ENCODE measurements around the gene ZFX.
A peak's percentile ranks its signal among the peaks of the same experiment; 100 is the strongest.

ZFX gene

GRCh38 chrX:24245202-24245601 is 95.7 kb downstream of the ZFX start:
- intact Hi-C loops (cut with micrococcal nuclease) = no loop called here
- H3K9me3 Mint-ChIP-seq = no peaks in the 10 kb centered on the region
- H3K27me3 Mint-ChIP-seq = peaks cover 1% of the 10 kb centered on the region
- H3K36me3 Mint-ChIP-seq (ENCODE audit: low read depth) = no peaks in the 10 kb centered on the region
- no peak overlapping the region for H3K27ac Mint-ChIP-seq
- peaks cover 15% of the 10 kb centered on the region for H3K4me1 Mint-ChIP-seq (ENCODE audit: low read depth)
- no peak overlapping the region for H3K4me3 Mint-ChIP-seq

- H3K27me3 Mint-ChIP-seq = peaks cover 1% of the 10 kb centered on the region
- no peak overlapping the region for H3K4me3 Mint-ChIP-seq
- intact Hi-C loops (cut with micrococcal nuclease) = no loop called here
- H3K27ac Mint-ChIP-seq = no peak overlapping the region
- H3K36me3 Mint-ChIP-seq (ENCODE audit: low read depth) = no peaks in the 10 kb centered on the region
- H3K9me3 Mint-ChIP-seq = no peaks in the 10 kb centered on the region
- H3K4me1 Mint-ChIP-seq (ENCODE audit: low read depth) = peaks cover 15% of the 10 kb centered on the region
Observed at GRCh38 chrX:24248042-24248441, 98.5 kb downstream of the ZFX start.

GRCh38 chrX:24253030-24253429 is 103.5 kb downstream of the ZFX start:
- intact Hi-C loops (cut with micrococcal nuclease) = no loop called here
- H3K27me3 Mint-ChIP-seq = no peaks in the 10 kb centered on the region
- peaks cover 6% of the 10 kb centered on the region for H3K4me1 Mint-ChIP-seq (ENCODE audit: low read depth)
- H3K27ac Mint-ChIP-seq = no peak overlapping the region
- H3K9me3 Mint-ChIP-seq = no peaks in the 10 kb centered on the region
- H3K36me3 Mint-ChIP-seq (ENCODE audit: low read depth) = no peaks in the 10 kb centered on the region
- H3K4me3 Mint-ChIP-seq = no peak overlapping the region

GRCh38 chrX:24253469-24253868 is 103.9 kb downstream of the ZFX start:
- intact Hi-C loops (cut with micrococcal nuclease) = no loop called here
- H3K4me3 Mint-ChIP-seq = no peak overlapping the region
- H3K4me1 Mint-ChIP-seq (ENCODE audit: low read depth) = peaks cover 6% of the 10 kb centered on the region
- no peaks in the 10 kb centered on the region for H3K36me3 Mint-ChIP-seq (ENCODE audit: low read depth)
- no peak overlapping the region for H3K27ac Mint-ChIP-seq
- H3K9me3 Mint-ChIP-seq = no peaks in the 10 kb centered on the region
- no peaks in the 10 kb centered on the region for H3K27me3 Mint-ChIP-seq

GRCh38 chrX:24257011-24257410 is 107.5 kb downstream of the ZFX start:
- Mint-ChIP-seq H3K9me3 (no peaks in the 10 kb centered on the region), H3K4me1 (ENCODE audit: low read depth) (peaks cover 10% of the 10 kb centered on the region), H3K27me3 (no peaks in the 10 kb centered on the region), H3K4me3 (no peak overlapping the region), H3K27ac (no peak overlapping the region), H3K36me3 (ENCODE audit: low read depth) (no peaks in the 10 kb centered on the region)
- intact Hi-C loops (cut with micrococcal nuclease) = loop anchor here (5.0 kb wide), 1 partner anchor 135 kb away; no protein-coding TSS in a partner anchor

GRCh38 chrX:24259544-24260240 is 110.2 kb downstream of the ZFX start:
- H3K27ac Mint-ChIP-seq = no peak overlapping the region
- H3K36me3 Mint-ChIP-seq (ENCODE audit: low read depth) = no peaks in the 10 kb centered on the region
- no peak overlapping the region for H3K4me3 Mint-ChIP-seq
- peaks cover 4% of the 10 kb centered on the region for H3K27me3 Mint-ChIP-seq
- no peaks in the 10 kb centered on the region for H3K9me3 Mint-ChIP-seq
- intact Hi-C loops (cut with micrococcal nuclease) = loop anchor here (5.0 to 10.0 kb wide), 2 partner anchors 115 to 133 kb away; no protein-coding TSS in a partner anchor
- peaks cover 16% of the 10 kb centered on the region for H3K4me1 Mint-ChIP-seq (ENCODE audit: low read depth)

GRCh38 chrX:24260842-24261550 is 111.5 kb downstream of the ZFX start:
- Mint-ChIP-seq H3K4me3 (peak overlapping the region; percentile 50), H3K9me3 (no peaks in the 10 kb centered on the region), H3K36me3 (ENCODE audit: low read depth) (no peaks in the 10 kb centered on the region), H3K27me3 (peaks cover 4% of the 10 kb centered on the region), H3K4me1 (ENCODE audit: low read depth) (peaks cover 16% of the 10 kb centered on the region), H3K27ac (peak overlapping the region; percentile 86)
- intact Hi-C loops (cut with micrococcal nuclease) = loop anchor here (10.0 kb wide), 1 partner anchor 114 kb away; no protein-coding TSS in a partner anchor

GRCh38 chrX:24262309-24262708 is 112.8 kb downstream of the ZFX start:
- H3K9me3 Mint-ChIP-seq = no peaks in the 10 kb centered on the region
- peak overlapping the region; percentile 39 for H3K27ac Mint-ChIP-seq
- intact Hi-C loops (cut with micrococcal nuclease) = loop anchor here (10.0 kb wide), 1 partner anchor 112 kb away; no protein-coding TSS in a partner anchor
- no peaks in the 10 kb centered on the region for H3K36me3 Mint-ChIP-seq (ENCODE audit: low read depth)
- H3K4me3 Mint-ChIP-seq = no peak overlapping the region
- peaks cover 4% of the 10 kb centered on the region for H3K27me3 Mint-ChIP-seq
- peaks cover 16% of the 10 kb centered on the region for H3K4me1 Mint-ChIP-seq (ENCODE audit: low read depth)

GRCh38 chrX:24264383-24264782 is 114.9 kb downstream of the ZFX start:
- H3K36me3 Mint-ChIP-seq (ENCODE audit: low read depth) = no peaks in the 10 kb centered on the region
- no peak overlapping the region for H3K4me3 Mint-ChIP-seq
- peaks cover 4% of the 10 kb centered on the region for H3K27me3 Mint-ChIP-seq
- peaks cover 16% of the 10 kb centered on the region for H3K4me1 Mint-ChIP-seq (ENCODE audit: low read depth)
- intact Hi-C loops (cut with micrococcal nuclease) = loop anchor here (10.0 kb wide), 1 partner anchor 110 kb away; no protein-coding TSS in a partner anchor
- no peaks in the 10 kb centered on the region for H3K9me3 Mint-ChIP-seq
- peak overlapping the region; percentile 62 for H3K27ac Mint-ChIP-seq

Measured in dendritic cell treated with granulocyte-macrophage colony-stimulating factor and Interleukin-4, amounts not matched to agents 40 ng/mL and 50 ng/mL, for 4 days (primary cell).